ENCODE results near the gene ADAM12.

- TF ChIP-seq HMG20A (CRISPR knock-in tag; conservative IDR thresholded peaks at IDR 0.05) (no peak), POLR2AphosphoS5 (IDR thresholded peaks at IDR 0.05; ENCODE audit: control insufficient read depth, insufficient read depth, low read depth, low read length) (no peak), ZBTB1 (CRISPR knock-in tag; IDR thresholded peaks at IDR 0.05; ENCODE audit: borderline replicate concordance, low read depth) (no peak), TBP (optimal IDR thresholded peaks at IDR 0.05; ENCODE audit: low read depth, low read length) (no peak), C11orf30 (IDR thresholded peaks at IDR 0.05; ENCODE audit: low read depth) (no peak), PTRF (tag; IDR thresholded peaks at IDR 0.05) (no peak)
Measured at GRCh38 chr10:126070476-126071215, 317.6 kb downstream of the ADAM12 start.

Data from K562 (cell line).